GM20431 (cell line): ENCODE data around the gene THSD7A.

ENCODE experiments used
- in situ Hi-C: fragments of 300-500 bp; cut with MseI, MboI; formaldehyde crosslinking; loops from one replicate; pipeline ENCODE4 v1.15.0; 2020; ENCODE audit warnings: low sequenced_read_pairs; ENCODE audit not compliant: unreplicated experiment

Gene THSD7A

DNA sequence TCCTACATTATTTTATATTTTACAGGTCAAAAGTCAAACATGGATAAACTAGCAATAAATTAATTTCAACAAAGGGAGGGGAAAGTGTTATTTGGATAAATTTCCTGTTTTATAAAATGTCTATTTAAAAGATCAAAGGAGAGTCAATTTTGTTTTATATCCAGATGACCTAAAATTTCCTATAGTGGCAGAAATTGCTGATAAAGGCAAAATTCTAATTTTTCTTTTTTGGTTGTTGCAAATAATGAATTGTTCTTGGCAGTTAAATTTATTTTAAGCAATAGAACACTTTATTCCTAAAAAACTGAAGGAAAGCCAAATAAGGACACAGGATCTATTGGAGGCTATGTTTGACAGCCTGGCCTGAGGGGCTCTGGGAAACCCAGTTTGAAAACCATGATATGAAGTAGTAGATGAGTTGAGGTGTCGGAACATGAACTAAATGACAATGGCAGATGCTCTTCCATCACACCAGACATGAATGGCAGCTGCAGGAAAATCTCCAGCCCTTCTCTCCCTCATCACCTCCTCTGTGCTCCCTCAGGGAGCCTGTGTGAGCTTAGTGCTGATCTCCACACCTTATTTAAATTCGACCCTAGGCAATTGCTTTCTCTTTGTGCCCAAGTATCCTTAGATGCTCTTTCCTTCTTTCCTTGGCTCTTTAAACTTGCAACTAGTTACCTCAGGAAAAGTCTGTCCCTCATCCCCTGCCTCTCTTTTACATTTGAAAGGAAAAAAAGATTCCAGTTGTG, 395.0 kb downstream of the THSD7A start:
- in situ Hi-C loops, result no loop called here

DNA sequence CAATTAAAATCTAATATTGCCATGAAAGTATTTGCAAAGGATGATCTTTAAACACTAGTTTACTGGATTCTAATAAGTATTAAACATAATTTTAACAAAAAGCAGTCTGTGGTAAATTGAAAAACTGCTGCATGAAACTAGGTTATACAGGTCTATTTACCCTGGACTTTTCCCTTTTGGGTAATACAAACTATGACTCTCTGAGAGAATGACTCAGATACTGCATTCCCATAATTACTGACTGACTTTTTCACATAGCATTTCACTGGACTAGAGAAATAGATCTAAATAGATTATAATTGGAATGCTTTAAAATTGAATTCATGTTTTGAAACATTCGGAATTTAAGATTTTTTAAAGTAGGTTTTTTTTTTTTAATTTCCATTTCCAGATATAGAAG, 395.7 kb downstream of the THSD7A start:
- in situ Hi-C loops, result no loop called here

DNA sequence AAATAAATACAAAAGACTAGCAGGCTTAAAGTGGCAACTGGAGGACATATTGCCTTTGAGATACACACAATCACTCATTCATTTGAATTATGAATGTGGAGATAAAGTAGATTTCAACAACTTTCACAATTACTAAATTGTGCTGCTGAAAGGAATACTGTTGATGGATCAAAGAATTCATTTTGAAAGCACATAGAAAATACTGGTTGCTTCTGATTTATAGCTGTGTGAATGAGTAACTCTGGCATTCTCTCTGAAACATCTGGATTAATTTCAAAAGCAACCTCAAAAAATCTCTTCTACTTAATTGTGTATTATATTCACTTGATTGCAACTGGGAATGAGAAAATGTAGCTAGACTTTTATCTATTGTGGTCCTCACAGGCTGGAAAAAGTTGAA, 397.6 kb downstream of the THSD7A start:
- in situ Hi-C loops, result no loop called here

DNA sequence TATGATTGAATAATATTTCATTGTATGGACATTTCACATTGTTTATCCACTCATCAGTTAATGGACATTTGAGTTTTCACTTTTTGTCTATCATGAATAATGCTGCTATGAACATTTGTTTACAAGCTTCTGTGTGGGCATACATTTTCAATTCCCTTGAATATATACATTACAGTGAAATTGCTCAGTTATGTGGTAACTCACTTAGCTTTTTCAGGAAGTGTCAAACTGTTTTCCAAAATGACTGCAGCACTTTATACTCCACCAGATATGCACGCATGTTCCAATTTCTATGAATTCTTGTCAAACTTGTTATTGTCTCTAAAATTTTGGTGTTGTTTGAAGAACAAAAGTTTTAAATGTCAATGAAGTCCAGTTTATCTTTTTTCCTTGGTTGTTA, 401.2 kb downstream of the THSD7A start:
- in situ Hi-C loops, result no loop called here

DNA sequence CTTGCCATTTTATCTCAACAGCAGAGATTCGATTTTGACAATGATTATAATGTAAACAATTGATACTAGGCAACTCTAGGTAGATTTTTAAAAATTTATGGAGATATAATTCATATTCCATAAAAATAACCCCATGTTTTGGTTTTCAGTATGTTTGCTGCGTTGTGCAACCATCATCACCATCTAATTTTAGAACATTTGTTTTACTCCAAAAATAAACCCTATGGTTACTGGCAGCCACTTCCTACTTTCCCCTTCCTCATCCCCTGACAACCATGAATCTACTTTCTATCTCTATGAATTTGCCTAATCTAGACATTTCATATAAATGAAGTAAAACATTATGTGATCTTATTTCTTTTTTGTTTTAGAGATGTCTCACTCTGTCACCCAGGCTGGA, 401.9 kb downstream of the THSD7A start:
- in situ Hi-C loops, result no loop called here

DNA sequence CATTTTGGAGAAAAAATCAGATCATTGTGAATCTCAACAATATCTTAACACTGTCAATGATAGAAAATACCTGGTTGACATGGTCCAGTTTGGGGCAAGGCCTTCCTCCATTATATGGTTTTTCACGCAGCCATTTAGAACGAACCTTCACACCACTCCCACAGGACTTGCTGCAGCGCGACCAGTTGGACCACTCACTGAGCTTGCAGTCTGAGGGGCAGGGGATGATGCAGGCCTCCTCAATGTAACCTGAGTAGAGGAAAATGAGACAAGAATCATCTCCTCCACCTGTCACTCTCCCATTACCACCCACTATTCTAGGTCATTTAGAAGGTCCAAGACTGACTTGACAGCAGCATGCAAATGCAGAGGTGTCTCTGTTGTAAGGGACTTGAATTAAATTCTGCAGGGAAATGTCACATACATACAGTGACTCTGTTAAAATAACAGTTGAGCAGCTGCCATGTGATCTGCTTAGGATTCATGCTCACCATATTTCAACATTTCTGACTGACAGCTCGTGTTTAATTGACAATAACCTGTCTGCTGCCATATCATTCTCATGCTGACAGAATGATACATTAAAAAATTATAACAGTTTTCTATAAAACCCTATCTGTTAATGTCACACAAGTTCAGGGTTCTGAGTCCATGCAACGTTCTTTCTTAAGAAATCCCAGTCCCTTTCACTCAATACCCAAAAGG, 403.0 kb downstream of the THSD7A start:
- in situ Hi-C loops, result no loop called here

DNA sequence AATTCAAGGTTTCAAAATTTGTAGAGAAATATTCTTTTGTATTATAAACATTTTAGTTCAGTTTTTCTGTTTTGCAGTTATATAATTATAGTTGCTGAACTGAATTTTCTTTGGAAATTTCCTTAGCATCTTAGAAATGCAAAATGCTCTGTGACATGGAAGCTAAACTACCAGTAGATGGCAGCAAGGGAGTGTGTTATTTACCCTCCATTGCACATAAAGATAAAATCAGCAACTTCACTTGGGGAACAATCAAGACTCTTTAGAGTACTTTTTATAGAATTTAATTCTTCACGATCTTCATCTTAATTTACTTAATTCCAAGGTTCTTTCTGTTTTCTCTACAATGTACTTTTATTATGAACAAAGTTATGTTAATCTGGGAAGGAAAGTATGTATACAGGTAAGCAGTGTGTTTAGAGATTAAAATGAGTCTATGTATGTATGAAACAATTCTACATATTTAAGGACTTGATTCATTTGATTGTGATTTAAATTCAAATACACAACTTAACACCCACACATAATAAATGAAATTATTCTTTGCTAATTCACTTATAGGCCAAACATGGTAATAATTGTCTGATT, 404.2 kb downstream of the THSD7A start:
- in situ Hi-C loops, result no loop called here

DNA sequence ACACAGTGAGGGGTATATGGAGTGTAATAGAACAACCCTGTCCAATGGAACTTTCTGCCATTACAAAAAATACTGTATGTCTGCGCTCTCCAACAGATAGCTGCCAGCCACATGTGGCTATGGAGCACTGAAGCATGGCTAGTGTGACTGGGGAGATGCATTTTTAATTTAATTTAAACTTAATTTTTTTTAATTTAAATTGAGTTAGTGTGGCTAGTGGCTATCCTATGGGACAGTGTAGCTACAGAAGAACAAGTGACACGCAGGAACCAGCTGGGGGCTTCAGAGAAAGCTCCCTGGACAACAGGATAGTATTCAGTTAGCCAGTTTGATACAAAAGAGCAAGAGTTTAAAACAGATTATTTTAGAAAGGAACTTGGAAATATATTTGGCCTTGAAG, 408.0 kb downstream of the THSD7A start:
- in situ Hi-C loops, result no loop called here

DNA sequence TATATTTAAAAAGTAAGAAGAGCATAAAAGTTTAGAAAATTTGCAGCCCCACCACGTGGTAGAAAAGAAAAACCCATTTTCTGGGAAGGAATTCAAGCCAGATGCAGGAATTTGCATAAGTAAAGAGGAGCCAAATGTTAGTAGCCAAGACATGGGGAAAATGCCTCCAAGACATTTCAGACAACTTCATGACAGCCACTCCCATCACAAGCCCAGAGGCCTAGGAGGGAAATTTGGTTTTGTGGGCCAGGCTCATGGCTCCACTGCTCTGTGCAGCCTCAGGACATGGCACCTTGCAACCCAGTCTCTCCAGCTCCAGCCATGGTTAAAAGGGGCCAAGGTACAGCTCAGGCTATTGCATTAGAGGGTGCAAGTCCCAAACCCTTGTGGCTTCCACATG, 411.9 kb downstream of the THSD7A start:
- in situ Hi-C loops, result no loop called here

DNA sequence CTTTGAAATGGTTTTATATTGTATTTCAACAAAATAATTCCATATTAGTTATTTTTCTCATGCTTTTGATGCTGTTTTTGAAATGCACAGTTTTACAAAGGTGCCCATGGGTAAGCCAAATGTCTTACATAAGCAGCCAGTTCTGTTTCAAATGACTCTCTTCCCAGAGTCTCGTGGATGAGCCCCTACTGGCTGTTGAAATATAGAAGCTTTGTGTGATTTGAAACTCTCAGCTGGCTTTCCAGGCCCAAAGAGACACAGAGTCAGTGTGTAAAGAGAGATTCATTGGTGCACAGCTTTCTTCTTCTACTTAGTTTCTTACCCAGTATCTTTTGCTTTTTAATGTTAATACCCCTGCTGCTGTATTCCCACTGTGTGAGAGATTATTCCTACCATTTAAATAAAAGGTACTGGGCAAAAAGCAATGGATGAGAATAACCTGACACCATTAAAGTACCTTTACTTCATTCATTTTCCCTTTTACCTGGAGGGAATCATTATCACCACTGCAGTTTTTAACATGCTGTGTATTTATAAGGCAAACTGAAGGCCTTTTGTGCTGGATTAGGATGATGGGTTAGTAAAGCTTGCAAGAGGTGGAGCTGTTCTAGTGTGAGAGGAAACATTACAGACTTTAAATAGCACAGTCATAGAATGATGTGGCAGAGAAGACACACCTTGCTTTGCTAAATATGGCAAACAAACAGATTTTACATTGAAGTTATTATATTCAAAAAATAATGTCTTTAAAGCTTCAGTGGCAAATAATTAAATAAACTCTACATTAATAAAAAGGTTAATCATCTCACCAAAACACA, 415.1 kb downstream of the THSD7A start:
- in situ Hi-C loops, result no loop called here

DNA sequence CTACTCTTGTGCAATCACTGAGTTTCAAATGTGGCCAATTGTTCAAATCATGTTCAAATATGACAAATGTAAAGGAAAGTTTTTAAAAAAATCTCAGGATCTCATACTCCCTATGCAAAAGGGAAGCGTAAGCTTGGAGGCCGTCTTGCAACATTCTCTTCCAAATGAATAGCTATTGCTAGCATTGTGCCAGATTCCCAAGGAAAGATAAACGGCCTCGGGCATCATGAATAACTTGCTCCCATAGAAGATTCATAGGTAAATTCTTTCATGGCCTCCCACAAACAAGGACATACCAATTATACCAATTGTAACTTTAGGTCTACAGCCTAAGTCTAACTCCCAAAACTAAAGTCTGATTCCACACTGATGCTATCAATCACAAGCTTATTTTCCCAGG, 416.9 kb downstream of the THSD7A start:
- in situ Hi-C loops, result no loop called here

DNA sequence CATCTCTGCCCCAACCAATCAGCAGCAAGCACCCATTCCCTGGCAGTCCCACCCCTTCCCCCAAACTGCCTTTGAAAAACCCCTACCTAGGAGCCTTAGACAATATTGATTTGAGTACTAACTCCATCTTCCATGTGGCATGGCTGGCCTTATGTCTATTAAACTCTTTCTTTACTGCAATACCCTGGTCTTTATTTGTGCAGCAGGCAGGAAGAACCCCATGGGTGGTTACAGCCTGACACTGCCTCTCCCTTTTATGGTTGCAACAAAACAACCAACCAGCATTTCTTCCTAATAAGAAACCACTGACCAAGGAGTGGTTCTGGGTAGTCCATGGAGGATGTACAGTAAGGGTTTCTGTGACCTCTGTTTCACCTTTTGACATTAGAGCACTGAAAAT, 418.1 kb downstream of the THSD7A start:
- in situ Hi-C loops, result no loop called here

DNA sequence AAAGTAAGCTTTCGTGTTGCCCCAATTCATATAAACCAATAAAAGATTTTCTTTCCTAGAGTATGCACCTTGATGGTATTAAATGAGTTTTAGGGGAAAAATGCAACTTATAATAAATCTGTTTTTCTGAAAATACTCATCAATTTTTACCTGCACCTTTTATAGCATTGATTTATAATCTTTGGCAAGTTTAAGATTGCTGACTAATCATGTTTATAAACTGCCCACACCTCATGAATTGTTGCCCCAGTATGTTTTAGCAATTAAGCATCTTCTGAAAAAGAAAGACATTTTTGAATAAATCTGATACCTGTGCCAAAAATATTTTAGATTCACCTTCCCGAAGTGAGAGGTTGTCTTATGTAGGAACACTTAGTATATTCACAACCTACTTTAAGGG, 420.0 kb downstream of the THSD7A start:
- in situ Hi-C loops, result no loop called here

DNA sequence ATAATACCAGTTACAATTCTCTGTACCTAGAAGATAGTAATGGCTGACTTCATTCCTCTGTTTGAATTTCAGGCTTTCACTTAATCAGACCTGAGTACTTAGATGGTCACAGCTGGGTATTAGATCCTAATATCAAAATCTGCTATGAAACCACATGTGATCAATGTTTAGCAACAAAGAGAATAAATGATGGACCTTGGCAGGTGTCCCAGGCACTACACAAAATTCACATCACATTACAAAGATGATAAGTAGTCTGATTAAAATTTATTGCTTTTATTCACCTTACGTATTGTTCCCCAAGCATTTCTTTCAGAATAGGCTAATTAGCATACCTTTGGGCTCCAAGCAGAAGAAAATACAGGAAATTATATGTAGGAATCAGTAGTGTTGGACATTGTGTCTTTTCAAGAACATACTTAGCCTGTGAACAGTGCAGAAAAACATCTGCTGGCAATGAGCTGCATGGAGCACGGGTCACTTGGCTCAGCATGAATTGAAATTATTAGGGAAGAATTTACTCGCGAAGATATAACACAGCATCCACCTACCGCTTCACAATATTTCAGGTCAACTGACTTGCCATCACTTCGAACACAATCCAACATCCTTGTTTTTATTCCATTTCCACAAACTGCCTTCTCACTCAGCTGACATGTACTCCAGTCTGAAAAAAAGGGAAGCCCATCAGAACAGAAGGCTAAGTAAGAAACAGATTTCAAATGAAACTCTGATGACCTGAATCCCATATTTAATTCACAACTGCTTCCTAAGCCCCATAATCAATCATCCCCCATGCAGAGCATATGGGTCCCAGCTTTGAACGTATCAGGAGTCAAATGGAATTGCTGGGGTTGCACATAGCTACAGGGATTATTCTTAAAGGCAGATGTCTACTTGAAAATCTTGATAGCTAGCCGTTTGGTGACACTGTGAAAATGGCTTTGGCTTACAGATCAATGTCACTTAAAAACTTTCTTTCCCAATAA, 421.0 kb downstream of the THSD7A start:
- in situ Hi-C loops, result no loop called here

DNA sequence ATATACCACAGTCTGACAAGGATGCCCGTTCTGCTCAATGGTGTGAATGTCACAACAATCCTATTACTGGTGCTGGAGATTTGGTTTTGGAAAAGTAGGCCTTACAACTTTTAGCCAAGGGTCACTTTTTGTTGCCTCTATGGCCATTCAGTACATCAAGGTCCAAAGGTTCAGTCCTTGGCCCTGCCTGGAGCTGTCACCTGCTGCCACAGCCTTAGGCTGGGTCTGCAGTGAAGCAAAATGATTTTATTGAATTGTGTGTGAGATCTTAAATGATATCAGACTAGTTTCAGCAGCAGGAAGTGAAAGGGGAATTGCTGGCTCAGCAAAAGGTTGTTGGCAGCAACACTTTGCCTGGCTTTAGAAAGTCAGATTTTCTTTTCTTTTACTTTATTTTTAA, 427.6 kb downstream of the THSD7A start:
- in situ Hi-C loops, result no loop called here

DNA sequence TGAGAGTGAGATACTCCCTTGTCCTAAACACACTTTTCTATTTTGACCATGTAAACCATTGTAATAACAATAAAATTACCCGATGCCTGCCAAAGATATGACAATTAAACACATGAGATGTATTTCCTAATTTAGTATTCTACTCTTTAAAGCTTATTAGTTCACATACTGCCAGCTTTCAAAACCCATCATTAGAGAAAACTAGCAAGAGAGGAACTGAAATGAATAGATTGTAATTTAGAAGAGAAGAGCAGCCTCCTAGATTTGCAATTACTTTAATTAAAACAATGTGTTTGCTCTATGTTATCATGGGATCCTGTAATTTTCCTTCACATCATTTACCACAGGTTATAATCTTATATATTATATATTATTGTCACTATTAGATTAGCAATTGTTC, 428.2 kb downstream of the THSD7A start:
- in situ Hi-C loops, result no loop called here

DNA sequence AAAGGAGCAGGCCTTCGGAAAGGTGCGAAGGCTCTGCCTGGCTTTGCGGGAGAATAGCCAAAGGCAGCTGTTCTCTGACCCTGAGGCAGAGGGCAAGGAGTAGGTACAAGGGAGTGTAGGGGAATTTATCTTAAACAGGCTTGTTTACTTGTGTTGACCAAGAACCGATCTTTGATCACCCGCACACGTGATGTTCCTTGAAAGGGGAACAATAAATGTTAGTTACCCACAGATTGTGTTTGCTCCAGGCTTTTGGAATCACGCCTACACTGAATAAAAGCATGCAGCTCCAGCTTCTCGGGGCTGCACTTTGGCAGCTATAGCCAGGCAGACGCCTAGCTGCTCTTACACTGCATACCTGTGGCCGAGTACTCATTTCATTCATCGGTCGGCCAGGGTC, 437.6 kb downstream of the THSD7A start:
- in situ Hi-C loops, result no loop called here

DNA sequence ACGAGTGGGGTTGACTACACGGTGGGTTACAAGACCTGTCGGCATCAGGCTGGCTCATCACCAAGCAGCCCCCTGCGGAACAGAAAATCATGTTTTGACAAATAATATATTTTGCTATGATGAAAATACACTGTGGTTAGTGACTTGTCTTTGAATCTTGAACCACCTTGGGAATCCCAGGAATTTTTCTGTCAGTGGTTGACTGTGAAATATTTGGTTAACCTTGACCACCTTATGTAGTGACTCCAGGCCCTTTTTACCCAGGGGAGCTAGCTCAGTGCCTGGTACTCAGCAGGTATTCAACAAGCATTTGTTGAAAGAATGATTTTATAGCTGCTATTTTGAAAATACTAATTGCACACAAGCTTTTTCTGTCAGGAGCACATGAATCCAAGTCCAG, 452.4 kb downstream of the THSD7A start:
- in situ Hi-C loops, result no loop called here

DNA sequence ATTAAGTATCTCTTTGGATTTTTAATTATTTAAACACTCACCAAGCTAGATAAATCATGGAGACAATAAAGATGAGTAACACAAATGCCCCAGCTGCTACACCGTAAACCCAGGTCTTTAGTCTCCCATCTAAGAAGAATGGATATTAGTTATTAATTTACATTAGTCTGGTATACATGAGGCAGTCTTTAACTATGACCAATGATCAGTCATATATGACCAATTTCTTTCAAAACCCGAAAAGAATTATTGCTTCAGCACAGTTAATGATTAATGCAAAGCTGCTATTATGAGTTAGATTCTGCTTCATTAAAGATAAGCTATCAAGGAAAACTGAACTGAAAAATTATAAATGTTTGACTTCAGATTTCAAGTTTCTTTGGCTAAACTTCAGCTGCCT, 455.5 kb downstream of the THSD7A start:
- in situ Hi-C loops, result no loop called here

DNA sequence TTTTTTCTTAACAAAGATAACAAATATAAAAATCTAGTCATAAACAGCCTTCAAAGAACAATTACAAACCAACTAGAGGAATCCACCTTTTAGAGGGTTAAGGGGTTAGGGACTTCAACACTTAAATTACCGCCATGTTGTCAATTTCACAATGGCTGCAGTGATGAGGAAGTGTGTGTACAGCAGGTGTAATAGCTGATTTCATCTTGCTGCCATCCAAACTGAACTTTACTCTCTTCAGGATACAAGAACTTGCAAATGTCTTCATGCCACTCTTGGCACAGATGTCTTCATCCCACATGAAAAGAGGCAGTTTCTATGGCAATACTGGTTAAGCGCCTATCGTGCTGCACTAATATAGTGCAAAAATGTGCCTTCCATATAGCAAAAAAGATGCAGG, 457.4 kb downstream of the THSD7A start:
- in situ Hi-C loops, result no loop called here
